H1 (cell line): ENCODE data around the gene RMND5B. TPM values are rescaled to one million over a fixed set of nuclear protein-coding genes. Genes with fewer than 3 reads are reported as not detected.
"Not testable (repeated sequence)": the region's sequence is repeated elsewhere in the genome, so short reads cannot be mapped to it uniquely, and the experiment has no call there.

Experiments
- CTCF ChIA-PET: fragments of 300-600 bp; sonication (Branson Sonifier 250); formaldehyde crosslinking; loops from one replicate; lab custom pipeline; 2021; ENCODE audit not compliant: partially characterized antibody; lab: Charles Lee
- POLR2A ChIA-PET: fragments of 300-600 bp; sonication (Branson Sonifier 250); formaldehyde crosslinking; loops from one replicate; lab custom pipeline; 2021; ENCODE audit warnings: inconsistent platforms; ENCODE audit not compliant: partially characterized antibody; lab: Charles Lee
- DNase-seq, 2 experiments: peaks; one replicate each; pipeline versions ENCODE4 v3.0.0 to v3.0.0-alpha.2; 2010 to 2022; ENCODE audit warnings: low spot score in 2 of 2, low read depth in 1 of 2, mixed read lengths in 1 of 2
- FAIRE-seq: peaks from 2 replicates; lab custom pipeline; 2011; peaks lifted over from hg19 to GRCh38; lab: Jason Lieb, UNC
- H2AFZ ChIP-seq: 2 replicates; pipeline ENCODE4 v1.8.1; 2012; ENCODE audit warnings: low read length, inconsistent platforms
- H2AK5ac ChIP-seq: 2 replicates; pipeline ENCODE4 v1.6.1; 2013; ENCODE audit warnings: low read depth, low read length
- H2BK120ac ChIP-seq: replicated peaks from 2 replicates; pipeline ENCODE3; 2013; ENCODE audit warnings: low read depth, low read length, inconsistent platforms
- H2BK12ac ChIP-seq: 2 replicates; pipeline ENCODE4 v1.6.1; 2013; ENCODE audit warnings: low read depth, low read length
- H2BK15ac ChIP-seq: 2 replicates; pipeline ENCODE4 v1.6.1; 2013; ENCODE audit warnings: low read length
- H2BK20ac ChIP-seq: 2 replicates; pipeline ENCODE4 v1.6.1; 2013; ENCODE audit warnings: low read length
- H2BK5ac ChIP-seq: 2 replicates; pipeline ENCODE4 v1.6.1; 2013; ENCODE audit warnings: low read depth, low read length
- H3K14ac ChIP-seq: 2 replicates; pipeline ENCODE4 v1.6.1; 2013; ENCODE audit warnings: inconsistent platforms; ENCODE audit not compliant: insufficient read length
- H3K18ac ChIP-seq: 2 replicates; pipeline ENCODE4 v1.6.1; 2013; ENCODE audit warnings: low read length; ENCODE audit errors: extremely low read depth
- H3K23ac ChIP-seq: 2 replicates; pipeline ENCODE4 v1.6.1; 2013; ENCODE audit warnings: inconsistent platforms; ENCODE audit not compliant: insufficient read length
- H3K23me2 ChIP-seq: 2 replicates; pipeline ENCODE4 v1.6.1; 2013; ENCODE audit warnings: low read depth, low read length
- H3K27ac ChIP-seq: 2 replicates; pipeline ENCODE4 v1.6.1; 2011; ENCODE audit warnings: low read depth, low read length, inconsistent platforms
- H3K27me3 ChIP-seq, 4 experiments: replicated peaks in 1 of 4; 1 replicate in 1 of 4; 2 replicates in 3 of 4; pipeline versions ENCODE4 v1.6.1 to v1.8.1; 2011 to 2013; ENCODE audit warnings: low read length in 3 of 4, mild to moderate bottlenecking in 3 of 4, inconsistent platforms in 2 of 4, mixed read lengths in 2 of 4, moderate library complexity in 1 of 4; ENCODE audit not compliant: control insufficient read depth in 3 of 4, insufficient read depth in 3 of 4; ENCODE audit errors: extremely low read depth in 1 of 4
- H3K36me3 ChIP-seq, 4 experiments: 2 replicates each; pipeline versions ENCODE4 v1.6.1 to v1.8.1; 2011 to 2013; ENCODE audit warnings: mild to moderate bottlenecking in 4 of 4, low read length in 3 of 4, moderate library complexity in 2 of 4, control low read depth in 1 of 4, inconsistent platforms in 1 of 4; ENCODE audit not compliant: insufficient read depth in 4 of 4, control insufficient read depth in 2 of 4
- H3K4ac ChIP-seq: replicated peaks from 2 replicates; pipeline ENCODE3; 2013; ENCODE audit warnings: low read length, low read depth, mixed read lengths, inconsistent platforms; ENCODE audit not compliant: insufficient read length
- H3K4me1 ChIP-seq, 4 experiments: replicated peaks in 1 of 4; 1 replicate in 1 of 4; 2 replicates in 3 of 4; pipeline versions ENCODE4 v1.6.1 to v1.8.1; 2011 to 2013; ENCODE audit warnings: low read length in 3 of 4, inconsistent platforms in 2 of 4, mixed read lengths in 1 of 4; ENCODE audit not compliant: insufficient read depth in 4 of 4, control insufficient read depth in 3 of 4
- H3K4me2 ChIP-seq, 2 experiments: 2 replicates each; pipeline versions ENCODE4 v1.6.1 to v1.8.1; 2011 to 2013; ENCODE audit warnings: low read depth in 2 of 2, low read length in 2 of 2, control low read depth in 1 of 2, inconsistent platforms in 1 of 2, mild to moderate bottlenecking in 1 of 2; ENCODE audit not compliant: insufficient read depth in 1 of 2
- H3K4me3 ChIP-seq, 4 experiments: fragments of 200-600, 300-600 bp in 1 of 4; sonication (generic), shearing (Covaris generic), sonication (Bioruptor Twin) in 1 of 4; 2 replicates each; pipeline versions ENCODE4 v1.5.1 to v1.8.1; 2011 to 2016; ENCODE audit warnings: low read length in 4 of 4, low read depth in 3 of 4, control low read depth in 2 of 4, inconsistent platforms in 2 of 4, mild to moderate bottlenecking in 2 of 4, mixed read lengths in 1 of 4, moderate library complexity in 1 of 4; ENCODE audit not compliant: insufficient read depth in 2 of 4; ENCODE audit errors: extremely low read depth in 1 of 4
- H3K56ac ChIP-seq: replicated peaks from 2 replicates; pipeline ENCODE3; 2013; ENCODE audit warnings: low read depth, mild to moderate bottlenecking, mixed read lengths, low read length, inconsistent platforms; ENCODE audit not compliant: insufficient read length
- H3K79me1 ChIP-seq: 2 replicates; pipeline ENCODE4 v1.6.1; 2013; ENCODE audit warnings: low read depth, low read length, control low read depth
- H3K79me2 ChIP-seq, 2 experiments: 2 replicates each; pipeline versions ENCODE4 v1.6.1 to v1.8.1; 2012 to 2013; ENCODE audit warnings: low read length in 2 of 2, mild to moderate bottlenecking in 2 of 2, inconsistent platforms in 1 of 2; ENCODE audit not compliant: insufficient read depth in 2 of 2, control insufficient read depth in 1 of 2
- H3K9ac ChIP-seq, 4 experiments: replicated peaks in 1 of 4; 1 replicate in 1 of 4; 2 replicates in 3 of 4; pipeline versions ENCODE4 v1.6.1 to v1.8.1; 2011 to 2013; ENCODE audit warnings: low read depth in 3 of 4, low read length in 3 of 4, control low read depth in 2 of 4, mild to moderate bottlenecking in 2 of 4, moderate library complexity in 2 of 4, inconsistent platforms in 1 of 4; ENCODE audit errors: extremely low read depth in 1 of 4
- H3K9me3 ChIP-seq, 2 experiments: 2 replicates each; pipeline versions ENCODE4 v1.6.1 to v1.8.1; 2012 to 2013; ENCODE audit warnings: mild to moderate bottlenecking in 2 of 2, moderate library complexity in 2 of 2, control low read depth in 1 of 2, inconsistent platforms in 1 of 2, low read depth in 1 of 2, low read length in 1 of 2, mixed read lengths in 1 of 2; ENCODE audit not compliant: insufficient read depth in 2 of 2
- H4K20me1 ChIP-seq, 2 experiments: replicated peaks in 1 of 2; 2 replicates each; pipeline versions ENCODE3 to v1.8.1; 2011 to 2013; ENCODE audit warnings: inconsistent platforms in 2 of 2, low read length in 2 of 2, mild to moderate bottlenecking in 1 of 2; ENCODE audit not compliant: insufficient read depth in 2 of 2, control insufficient read depth in 1 of 2
- H4K5ac ChIP-seq: 2 replicates; pipeline ENCODE4 v1.6.1; 2013; ENCODE audit warnings: low read length, low read depth, mixed read lengths, inconsistent platforms; ENCODE audit not compliant: insufficient read length
- H4K8ac ChIP-seq: 2 replicates; pipeline ENCODE4 v1.8.0; 2013; ENCODE audit warnings: mild to moderate bottlenecking, moderate library complexity, low read length, inconsistent platforms; ENCODE audit not compliant: insufficient read depth; ENCODE audit errors: extremely low read depth
- H4K91ac ChIP-seq: replicated peaks from 2 replicates; pipeline ENCODE3; 2013; ENCODE audit warnings: low read length, mixed read lengths, inconsistent platforms; ENCODE audit not compliant: insufficient read length
- WGBS, 2 experiments: shearing (Covaris generic) in 1 of 2; methylation state at CpG; one replicate each; pipeline versions ENCODE4 v1.1.6 to v1.1.7; 2013 to 2015; ENCODE audit warnings: low lambda C conversion rate in 2 of 2, mixed read lengths in 2 of 2, inconsistent platforms in 1 of 2, low coverage in 1 of 2, missing lambda C conversion rate in 1 of 2; ENCODE audit not compliant: insufficient replicate concordance in 2 of 2, insufficient coverage in 1 of 2, insufficient read length in 1 of 2; ENCODE audit errors: extremely low coverage in 1 of 2, missing lambda C conversion rate in 1 of 2; 5-methylcytosine and 5-hydroxymethylcytosine counted together
- polyA plus RNA-seq, 7 experiments: library from polyadenylated mRNA; depleted of rRNA in 3 of 7; stranded (reverse) in 5 of 7; unstranded in 2 of 7; fragments of >200 nt in 5 of 7; fragments of 200-250 nt in 2 of 7; gene quantifications; 1 replicate in 5 of 7; 2 replicates in 1 of 7; 4 replicates in 1 of 7; pipeline versions ENCODE4 v1.2.1 to v1.2.3, GENCODE V29; 2011 to 2013; ENCODE audit warnings: missing spikeins in 2 of 7, mixed read lengths in 2 of 7
- total RNA-seq: library from RNA; stranded (reverse); fragmentation: NEBNext Ultra II Directional; extraction: Animal tissue kit (Norgen Biotek cat#: 25700); gene quantifications from 2 replicates; pipeline ENCODE4 v1.2.1, GENCODE V29; 2021

The RMND5B gene
- total and polyA plus RNA-seq, 2 of the 8 experiments (the other 6 are each of a cell fraction or from before 2014, with no cell fraction given), result 75.9 to 90.2 TPM

GRCh38 chr5:178198151-178198550, 67.3 kb downstream of the RMND5B start:
- not testable (repeated sequence) for H2BK5ac ChIP-seq, H4K5ac ChIP-seq, H3K27me3 ChIP-seq, H2AFZ ChIP-seq, H2BK120ac ChIP-seq, H4K91ac ChIP-seq, H3K79me1 ChIP-seq, H2BK20ac ChIP-seq, H3K9ac ChIP-seq, H2BK12ac ChIP-seq, H3K18ac ChIP-seq, H3K4me2 ChIP-seq, H3K4me3 ChIP-seq, H3K23me2 ChIP-seq, DNase-seq, H4K20me1 ChIP-seq, H2AK5ac ChIP-seq, H3K27ac ChIP-seq, FAIRE-seq, H3K79me2 ChIP-seq, H3K4ac ChIP-seq, H3K23ac ChIP-seq, H2BK15ac ChIP-seq, H3K36me3 ChIP-seq, H4K8ac ChIP-seq, H3K9me3 ChIP-seq, H3K14ac ChIP-seq, H3K56ac ChIP-seq
- peaks cover 0 to 10% (median 3%) of the 10 kb centered on the region in 4 experiments; a peak in 3 of 7 replicates for H3K4me1 ChIP-seq
- ChIA-PET POLR2A (interaction anchor here (31.3 to 38.5 kb wide), 2 partner anchors 5 to 14 kb away, joined by 985 read pairs; partner anchors contain the start of genes GMCL2 and HNRNPAB), CTCF (interaction anchor here (0.9 to 3.7 kb wide), 4 partner anchors 8 to 30 kb away, joined by 3 to 54 read pairs (median 15); no protein-coding TSS in a partner anchor)
- WGBS, 2 experiments, result 87% methylated on average over 10 of the region's 11 CpGs; no CpG with 5 or more reads in 1 of the 2 experiments
